GM12878 (cell line): Measurements from ENCODE around the gene XRRA1. TPM values are rescaled to one million over a fixed set of nuclear protein-coding genes. Genes with fewer than 3 reads are reported as not detected.

Experiments used
- ATAC-seq: fragments of 200-7000 bp; cut with Tn5 transposase; 3 replicates; pipeline ENCODE4 v1.9.1; 2020; ENCODE audit warnings: mild to moderate bottlenecking, moderate library complexity
- BruUV-seq: library from RNA; stranded (reverse); fragments of 400-500 nt; replicated peaks from 2 replicates; lab custom pipeline; 2021; lab: Mats Ljungman, UMichigan
- CTCF ChIA-PET: fragments of 300-600 bp; sonication (Branson Sonifier 250); formaldehyde crosslinking; extraction: SDS; loops from one replicate; lab custom pipeline; 2021; ENCODE audit warnings: inconsistent platforms; lab: Yijun Ruan, JAX
- POLR2A ChIA-PET: fragments of 350-600 bp; formaldehyde crosslinking; extraction: SDS; loops from one replicate; lab custom pipeline; 2021; ENCODE audit warnings: inconsistent platforms; lab: Charles Lee
- RAD21 ChIA-PET: fragments of 300-600 bp; sonication (Branson Sonifier 250); formaldehyde crosslinking; loops from one replicate; lab custom pipeline; 2023; ENCODE audit warnings: antibody characterized with exemption; ENCODE audit not compliant: unreplicated experiment; lab: Charles Lee
- SMC1A ChIA-PET: fragments of 300-600 bp; sonication (Branson Sonifier 250); formaldehyde crosslinking; loops from one replicate; lab custom pipeline; 2023; ENCODE audit not compliant: unreplicated experiment, uncharacterized antibody; lab: Charles Lee
- DNase-seq: peaks from one replicate; pipeline ENCODE4 v3.0.0-alpha.2; 2011; ENCODE audit warnings: low read depth, low spot score
- FAIRE-seq: peaks from 3 replicates; lab custom pipeline; 2011; peaks lifted over from hg19 to GRCh38; lab: Jason Lieb, UNC
- H2AFZ ChIP-seq: 2 replicates; pipeline ENCODE4 v1.6.0; 2011; ENCODE audit warnings: low read depth, low read length, control low read depth; ENCODE audit not compliant: control insufficient read depth
- H3K27ac ChIP-seq: 2 replicates; pipeline ENCODE4 v1.5.1; 2011; ENCODE audit warnings: control low read depth; ENCODE audit not compliant: control insufficient read depth, insufficient read depth
- H3K27me3 ChIP-seq, 2 experiments: replicated peaks in 1 of 2; 2 replicates each; pipeline versions ENCODE4 v1.6.0 to v1.6.1; 2011; ENCODE audit warnings: low read length in 1 of 2; ENCODE audit not compliant: control insufficient read depth in 2 of 2, insufficient read depth in 2 of 2
- H3K36me3 ChIP-seq, 2 experiments: 2 replicates each; pipeline ENCODE4 v1.5.1; 2011; ENCODE audit warnings: low read length in 1 of 2; ENCODE audit not compliant: control insufficient read depth in 2 of 2, insufficient read depth in 2 of 2
- H3K4me1 ChIP-seq: 2 replicates; pipeline ENCODE4 v1.6.1; 2011; ENCODE audit warnings: mild to moderate bottlenecking, low read length, moderate library complexity, mixed read lengths; ENCODE audit not compliant: control insufficient read depth, insufficient read depth
- H3K4me2 ChIP-seq: 2 replicates; pipeline ENCODE4 v1.6.0; 2011; ENCODE audit warnings: control low read depth; ENCODE audit not compliant: control insufficient read depth, insufficient read depth
- H3K4me3 ChIP-seq: fragments of 200-600 bp; sonication (generic); 2 replicates; pipeline ENCODE4 v1.5.1; 2016
- H3K79me2 ChIP-seq: 2 replicates; pipeline ENCODE4 v1.6.0; 2011; ENCODE audit warnings: low read length; ENCODE audit not compliant: control insufficient read depth, insufficient read depth
- H3K9ac ChIP-seq: 2 replicates; pipeline ENCODE4 v1.8.0; 2011; ENCODE audit warnings: low read length, control low read depth, mixed read lengths; ENCODE audit not compliant: control insufficient read depth, insufficient read depth
- H3K9me3 ChIP-seq: replicated peaks from 3 replicates; pipeline ENCODE4 v1.5.1; 2011; ENCODE audit warnings: mild to moderate bottlenecking, low read length; ENCODE audit not compliant: control insufficient read depth, insufficient read depth
- H4K20me1 ChIP-seq: 2 replicates; pipeline ENCODE4 v1.6.0; 2011; ENCODE audit not compliant: control insufficient read depth, insufficient read depth
- CBFB ChIP-seq: IDR thresholded peaks from 2 replicates; pipeline ENCODE4 v1.6.1; 2016; ENCODE audit warnings: antibody characterized with exemption, low read depth
- E4F1 ChIP-seq: fragments of 450-650 bp; IDR thresholded peaks from 2 replicates; pipeline ENCODE4 v1.6.1; 2018; ENCODE audit warnings: borderline replicate concordance, mild to moderate bottlenecking; ENCODE audit not compliant: partially characterized antibody
- FOXM1 ChIP-seq: IDR thresholded peaks from 2 replicates; pipeline ENCODE4 v1.6.1; 2012; ENCODE audit warnings: low read depth, mild to moderate bottlenecking, inconsistent platforms, low read length, moderate library complexity
- HDAC2 ChIP-seq: fragments of 200-600 bp; sonication (generic); IDR thresholded peaks from 2 replicates; pipeline ENCODE4 v1.6.1; 2017
- IKZF1 ChIP-seq: fragments of 450-650 bp; conservative IDR thresholded peaks from 2 replicates; pipeline ENCODE4 v1.6.1; 2017; ENCODE audit warnings: antibody characterized with exemption, mild to moderate bottlenecking
- MTA3 ChIP-seq: IDR thresholded peaks from 2 replicates; pipeline ENCODE4 v1.6.1; 2012; ENCODE audit warnings: low read length, inconsistent platforms, borderline replicate concordance
- NFYB ChIP-seq: IDR thresholded peaks from 2 replicates; pipeline ENCODE4 v1.6.1; 2011; ENCODE audit warnings: low read depth, mild to moderate bottlenecking, low read length, improper control_type of control experiment, moderate library complexity; ENCODE audit not compliant: insufficient read depth
- PAX8 ChIP-seq: fragments of 450-650 bp; IDR thresholded peaks from 2 replicates; pipeline ENCODE4 v1.6.1; 2017; ENCODE audit warnings: mild to moderate bottlenecking, moderate library complexity
- POLR2A ChIP-seq: IDR thresholded peaks from 2 replicates; pipeline ENCODE4 v1.6.1; 2011; ENCODE audit warnings: low read depth, mild to moderate bottlenecking, low read length
- SREBF1 ChIP-seq: IDR thresholded peaks from 2 replicates; pipeline ENCODE4 v1.6.1; 2012; ENCODE audit warnings: mild to moderate bottlenecking, low read length
- YBX1 ChIP-seq: fragments of 450-650 bp; IDR thresholded peaks from 2 replicates; pipeline ENCODE4 v1.6.1; 2016; ENCODE audit warnings: antibody characterized with exemption
- YY1 ChIP-seq: IDR thresholded peaks from 2 replicates; pipeline ENCODE4 v1.6.1; 2011; ENCODE audit warnings: low read depth, mild to moderate bottlenecking, low read length
- ZNF217 ChIP-seq: fragments of 450-650 bp; IDR thresholded peaks from 2 replicates; pipeline ENCODE4 v1.6.1; 2017; ENCODE audit warnings: antibody characterized with exemption, mild to moderate bottlenecking
- ZNF687 ChIP-seq: fragments of 450-650 bp; IDR thresholded peaks from 2 replicates; pipeline ENCODE4 v1.6.1; 2017; ENCODE audit warnings: mild to moderate bottlenecking, moderate library complexity
- WGBS: methylation state at CpG from one replicate; pipeline ENCODE4 v1.1.6; 2016; ENCODE audit warnings: low lambda C conversion rate; ENCODE audit not compliant: insufficient replicate concordance, insufficient coverage; ENCODE audit errors: missing lambda C conversion rate; 5-methylcytosine and 5-hydroxymethylcytosine counted together
- in situ Hi-C: fragments of 300-500 bp; cut with MboI; formaldehyde crosslinking; loops from 9 replicates; pipeline ENCODE4 v1.14.3; 2018; ENCODE audit warnings: mixed read lengths
- intact Hi-C: fragments of 100-400 bp; cut with micrococcal nuclease; formaldehyde crosslinking; loops from one replicate; pipeline ENCODE4 v1.14.2; 2022; ENCODE audit not compliant: unreplicated experiment
- polyA plus RNA-seq, 11 experiments: library from polyadenylated mRNA; depleted of rRNA in 4 of 11; unstranded in 6 of 11; stranded (reverse) in 5 of 11; fragments of >200 nt; fragmentation: Nextera tagmentation in 4 of 11; fragmentation: Illumina TruSeq in 1 of 11; extraction: Ambion mirVana in 4 of 11; extraction: Trizol in 1 of 11; gene quantifications; 1 replicate in 1 of 11; 2 replicates in 10 of 11; pipeline versions ENCODE4 v1.2.1 to v1.2.3, GENCODE V29; 2011 to 2016; ENCODE audit warnings: inconsistent platforms in 2 of 11, missing spikeins in 2 of 11, low read depth in 1 of 11
- total RNA-seq, 4 experiments: library from RNA; depleted of rRNA in 3 of 4; stranded (reverse); fragments of >200 nt in 3 of 4; fragmentation: Illumina TruSeq in 1 of 4; extraction: Trizol in 1 of 4; gene quantifications; 2 replicates each; pipeline versions ENCODE4 v1.2.1 to v1.2.3, GENCODE V29; 2013 to 2021

XRRA1 gene
- total and polyA plus RNA-seq, 10 of the 15 experiments (the other 5 are each of a cell fraction or from before 2014, with no cell fraction given) = 2.5 to 8.8 (median 4.6) TPM

GRCh38 chr11:74822170-74822569 lies 126.7 kb downstream of the XRRA1 start:
- H3K36me3 ChIP-seq = peaks cover 1 to 26% of the 10 kb centered on the region in 2 experiments; a peak in 3 of 4 replicates
- no TSS peak for BruUV-seq
- no peak overlapping the region for H3K4me3 ChIP-seq
- POLR2A ChIA-PET = no interaction called here
- SMC1A ChIA-PET = interaction anchor here (0.7 kb wide), 1 partner anchor 161 kb away, joined by 3 read pairs; no protein-coding TSS in a partner anchor
- 88% methylated on average over 5 of the region's 5 CpGs for WGBS
- CTCF ChIA-PET = no interaction called here
- no peak overlapping the region for H2AFZ ChIP-seq
- no peaks in the 10 kb centered on the region for H4K20me1 ChIP-seq
- DNase-seq (no peak), FAIRE-seq (no peak), ATAC-seq (no peak)
- H3K4me1 ChIP-seq = no peaks in the 10 kb centered on the region
- in situ Hi-C loops = no loop called here
- RAD21 ChIA-PET = no interaction called here
- intact Hi-C loops = no loop called here
- TF ChIP-seq IKZF1 (no peak), SREBF1 (no peak), CBFB (no peak), HDAC2 (no peak)
- no peak overlapping the region for H3K9ac ChIP-seq
- no peaks in the 10 kb centered on the region for H3K79me2 ChIP-seq
- H3K4me2 ChIP-seq = no peak overlapping the region
- H3K9me3 ChIP-seq = peaks cover 16% of the 10 kb centered on the region
- H3K27me3 ChIP-seq = no peaks in the 10 kb centered on the region
- H3K27ac ChIP-seq = no peak overlapping the region

- peaks cover 4% of the 10 kb centered on the region for H3K9me3 ChIP-seq
- no peaks in the 10 kb centered on the region for H4K20me1 ChIP-seq
- H3K4me3 ChIP-seq = no peak overlapping the region
- intact Hi-C loops (no loop called here), in situ Hi-C loops (no loop called here)
- no peaks in the 10 kb centered on the region for H3K4me1 ChIP-seq
- CTCF ChIA-PET = interaction anchor here (1.0 kb wide), 1 partner anchor 423 kb away, joined by 3 read pairs; no protein-coding TSS in a partner anchor
- H3K9ac ChIP-seq = no peak overlapping the region
- H3K79me2 ChIP-seq = no peaks in the 10 kb centered on the region
- H3K36me3 ChIP-seq = peaks cover 0 to 22% of the 10 kb centered on the region in 2 experiments; a peak in 3 of 4 replicates
- BruUV-seq = no TSS peak
- RAD21 ChIA-PET = no interaction called here
- H2AFZ ChIP-seq = no peak overlapping the region
- H3K4me2 ChIP-seq = no peak overlapping the region
- POLR2A ChIA-PET = no interaction called here
- SMC1A ChIA-PET = no interaction called here
- H3K27ac ChIP-seq = no peak overlapping the region
- FAIRE-seq (no peak), ATAC-seq (no peak), DNase-seq (no peak)
- no peaks in the 10 kb centered on the region for H3K27me3 ChIP-seq
- 94% methylated on average over 1 of the region's 1 CpG for WGBS
- TF ChIP-seq ZNF217 = no peak
- no peak for TF ChIP-seq NFYB
- TF ChIP-seq E4F1 = no peak
- TF ChIP-seq ZNF687 = no peak
- no peak for TF ChIP-seq POLR2A
- no peak for TF ChIP-seq MTA3
- TF ChIP-seq FOXM1 = no peak
- TF ChIP-seq YY1 = no peak
- TF ChIP-seq YBX1 = no peak
- TF ChIP-seq PAX8 = no peak
Observed at GRCh38 chr11:74820763-74821162, 128.1 kb downstream of the XRRA1 start.
